GM19238 (cell line): Measurements from ENCODE around the gene PLK5.
"Not testable (repeated sequence)": the region's sequence is repeated elsewhere in the genome, so short reads cannot be mapped to it uniquely, and the experiment has no call there.

Experiments used
- DNase-seq: peaks from one replicate; pipeline ENCODE4 v3.0.0; 2011; ENCODE audit warnings: low spot score; ENCODE audit not compliant: insufficient read length

The PLK5 gene

DNA sequence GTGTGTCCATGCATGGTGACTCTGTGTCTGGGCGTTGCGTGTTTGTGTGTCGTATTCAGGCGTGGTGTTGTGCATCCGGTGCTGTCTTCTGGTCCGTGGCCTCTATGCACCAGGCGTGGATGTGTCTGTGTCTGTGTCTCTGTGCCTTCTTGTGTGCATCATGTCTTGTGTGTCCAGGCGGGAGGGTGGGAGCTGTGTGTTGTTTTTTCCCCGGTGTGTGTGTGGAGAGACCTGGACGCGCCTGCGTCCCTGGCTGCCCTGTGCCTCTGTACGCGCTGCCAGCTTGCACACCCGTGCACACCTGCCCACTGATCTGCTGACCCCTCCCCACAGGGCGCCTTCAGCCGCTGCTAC is 1.1 kb downstream of the PLK5 start:
- DNase-seq = no peak

DNA sequence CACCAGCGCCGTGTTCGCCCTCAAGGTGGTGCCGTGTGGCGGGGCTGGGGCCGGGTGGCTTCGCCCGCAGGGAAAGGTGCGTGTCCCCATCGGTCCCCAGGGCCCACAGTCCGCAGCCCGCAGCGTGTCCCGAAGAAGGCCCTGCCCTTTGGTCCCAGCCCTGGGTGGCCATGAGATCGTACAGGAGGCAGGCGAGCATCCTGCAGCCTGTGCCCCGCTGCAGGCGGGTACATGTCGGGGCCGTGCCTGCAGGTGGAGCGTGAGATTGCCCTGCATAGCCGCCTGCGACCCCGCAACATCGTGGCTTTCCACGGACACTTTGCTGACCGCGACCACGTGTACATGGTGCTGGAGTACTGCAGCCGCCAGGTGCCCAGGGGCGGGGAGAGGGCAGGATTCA is 1.5 kb downstream of the PLK5 start:
- DNase-seq = no peak

DNA sequence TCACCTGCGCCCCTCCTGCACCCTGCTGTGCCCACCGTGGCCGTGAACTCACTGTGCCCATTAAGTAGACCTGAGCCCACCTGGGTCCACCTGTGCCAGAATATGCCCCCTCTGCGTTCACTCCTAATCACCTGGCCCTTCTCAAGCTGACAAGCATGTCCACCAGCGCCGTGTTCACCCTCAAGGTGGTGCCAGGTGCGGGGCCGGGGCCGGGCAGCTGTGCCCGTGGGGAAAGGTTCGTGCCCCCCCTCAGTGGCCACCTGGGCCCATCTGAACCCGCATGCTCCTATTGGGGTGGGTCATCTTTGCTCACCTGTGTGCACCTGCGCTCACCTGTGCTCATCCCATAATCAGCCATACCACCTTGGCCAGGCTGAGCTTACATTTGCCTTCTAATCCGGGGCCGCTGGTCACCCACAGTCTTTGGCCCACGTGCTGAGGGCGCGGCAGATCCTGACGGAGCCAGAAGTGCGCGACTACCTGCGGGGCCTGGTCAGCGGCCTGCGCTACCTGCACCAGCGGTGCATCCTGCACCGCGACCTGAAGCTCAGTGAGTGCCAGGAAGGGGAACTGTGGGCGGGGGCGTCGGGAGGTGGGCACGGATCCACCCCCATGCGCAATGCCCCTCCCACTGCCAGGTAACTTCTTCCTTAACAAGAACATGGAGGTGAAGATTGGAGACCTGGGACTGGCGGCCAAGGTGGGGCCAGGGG is 2.3 kb downstream of the PLK5 start:
- DNase-seq = no peak

DNA sequence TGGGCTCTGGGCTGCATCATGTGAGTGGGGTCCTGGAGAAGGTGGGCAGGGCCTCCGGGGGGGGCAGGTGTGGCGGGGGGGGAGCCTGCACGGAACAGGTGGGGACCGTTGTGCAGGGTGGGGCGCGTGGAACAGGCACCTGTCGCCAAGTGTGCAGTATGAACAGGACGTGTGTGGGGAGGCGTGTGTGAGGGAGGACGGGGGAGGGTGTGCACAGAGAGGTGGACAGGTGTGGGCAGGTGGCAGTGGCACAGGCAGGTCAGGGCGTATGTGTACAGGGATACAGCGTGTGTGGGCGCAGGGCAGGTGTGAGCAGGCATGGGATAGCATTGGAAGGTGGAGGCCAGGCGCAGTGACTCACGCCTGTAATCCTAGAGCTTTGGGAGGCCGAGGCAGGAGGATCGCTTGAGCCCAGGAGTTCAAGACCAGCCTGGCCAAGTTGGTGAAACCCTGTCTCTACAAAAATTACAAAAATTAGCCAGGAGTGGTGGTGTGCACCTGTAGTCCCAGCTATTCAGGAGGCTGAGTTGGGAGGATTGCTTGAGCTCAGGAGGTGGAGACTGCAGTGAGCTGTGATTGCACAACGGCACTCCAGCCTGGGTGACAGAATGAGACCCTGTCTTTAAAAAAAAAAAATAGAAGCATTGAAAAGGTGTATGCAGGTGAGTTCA is 3.2 kb downstream of the PLK5 start:
- no peak for DNase-seq

DNA sequence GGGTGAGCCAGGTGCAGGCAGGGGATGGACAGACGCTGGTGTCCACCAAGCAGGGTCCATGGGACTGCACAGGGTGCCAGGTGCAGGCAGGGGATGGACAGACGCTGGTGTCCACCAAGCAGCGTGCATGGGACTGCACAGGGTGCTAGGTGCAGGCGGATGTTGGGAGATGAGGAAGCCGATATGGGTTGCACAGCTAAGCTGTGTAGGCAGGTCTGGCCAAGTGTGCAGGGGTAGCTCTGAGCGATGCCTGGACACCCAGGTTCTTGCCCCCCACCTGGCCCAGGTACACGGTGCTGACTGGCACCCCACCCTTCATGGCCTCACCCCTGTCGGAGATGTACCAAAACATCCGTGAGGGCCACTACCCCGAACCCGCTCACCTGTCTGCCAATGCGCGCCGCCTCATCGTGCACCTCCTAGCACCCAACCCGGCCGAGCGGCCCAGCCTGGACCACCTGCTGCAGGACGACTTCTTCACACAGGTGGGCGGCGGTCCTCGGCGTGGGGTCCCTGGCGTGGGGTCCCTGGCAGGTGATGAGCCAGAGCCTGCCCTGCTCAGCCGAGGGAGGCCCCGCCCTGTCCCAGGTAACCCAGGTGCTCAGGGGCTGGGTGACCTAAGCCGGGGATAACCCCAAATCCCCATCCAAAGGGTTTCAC is 3.9 kb downstream of the PLK5 start:
- no peak for DNase-seq

DNA sequence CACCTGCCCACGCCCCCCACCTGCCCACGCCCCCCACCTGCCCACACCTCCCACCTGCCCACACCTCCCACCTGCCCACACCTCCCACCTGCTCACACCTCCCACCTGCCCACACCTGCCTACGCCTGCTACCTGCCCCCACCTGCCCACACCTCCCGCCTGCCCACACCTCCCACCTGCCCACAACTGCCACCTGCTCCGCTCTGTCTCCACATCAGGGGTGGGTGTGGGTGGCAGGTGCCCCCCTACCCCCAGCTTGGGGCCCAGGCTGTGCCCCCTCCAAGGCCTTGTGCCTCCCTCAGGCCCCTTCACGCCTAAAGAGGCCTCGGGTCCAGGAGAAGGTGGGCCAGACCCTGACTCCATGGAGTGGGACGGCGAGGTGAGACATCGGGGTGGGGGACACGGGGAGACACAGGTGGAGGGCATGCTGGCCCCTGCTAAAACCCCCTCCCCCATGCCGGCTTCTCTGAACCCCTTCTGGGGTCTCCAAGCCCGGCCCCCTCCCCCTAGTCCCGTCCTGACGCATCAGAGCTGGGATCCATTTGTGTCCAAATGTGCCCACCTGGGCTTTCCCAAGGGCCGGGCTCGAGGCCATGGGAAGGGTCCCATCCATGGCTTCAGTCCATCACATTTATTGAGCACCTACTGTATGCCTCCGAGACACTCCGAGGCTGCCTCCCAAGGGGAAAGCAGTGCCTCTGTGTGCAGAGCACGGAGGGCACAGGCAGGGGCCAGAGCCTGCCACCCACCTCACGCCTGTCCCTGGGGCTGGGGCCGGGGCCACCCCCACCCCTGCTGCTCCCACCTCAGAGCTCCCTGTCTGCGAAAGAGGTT is 4.9 kb downstream of the PLK5 start:
- DNase-seq = no peak

DNA sequence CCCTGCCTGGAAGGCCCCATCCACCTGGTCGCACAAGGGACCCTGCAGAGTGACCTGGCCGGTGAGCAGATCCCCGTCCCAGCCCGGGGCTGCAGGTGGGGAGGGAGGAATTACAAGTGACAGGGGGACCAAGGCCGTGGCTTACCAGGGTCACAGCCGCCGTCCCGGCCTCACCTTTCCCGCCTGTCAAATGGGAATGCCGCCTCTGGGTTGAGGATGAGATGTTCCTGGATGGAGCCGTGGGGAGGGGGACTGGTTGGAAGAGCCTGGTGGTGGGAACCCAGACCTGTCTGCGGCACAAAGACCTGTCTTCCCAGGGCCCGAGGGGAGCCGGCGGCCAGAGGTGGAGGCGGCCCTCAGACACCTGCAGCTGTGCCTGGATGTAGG is 5.5 kb downstream of the PLK5 start:
- DNase-seq = no peak

DNA sequence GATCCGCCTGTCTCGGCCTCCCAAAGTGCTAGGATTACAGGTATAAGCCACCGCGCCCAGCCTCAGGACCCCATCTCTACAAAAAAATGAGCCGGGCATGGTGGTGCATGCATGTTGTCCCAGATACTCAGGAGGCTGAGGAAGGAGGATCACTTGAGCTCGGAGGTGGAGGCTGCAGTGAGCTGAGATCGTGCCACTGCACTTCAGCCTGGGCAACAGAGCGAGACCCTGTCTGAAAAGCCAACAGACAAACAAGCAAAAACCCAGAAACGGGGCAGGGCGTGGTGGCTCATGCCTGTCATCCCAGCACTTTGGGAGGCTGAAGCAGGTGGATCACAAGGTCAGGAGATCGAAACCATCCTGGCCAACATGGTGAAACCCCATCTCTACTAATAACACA is 7.0 kb downstream of the PLK5 start:
- DNase-seq = not testable (repeated sequence)

DNA sequence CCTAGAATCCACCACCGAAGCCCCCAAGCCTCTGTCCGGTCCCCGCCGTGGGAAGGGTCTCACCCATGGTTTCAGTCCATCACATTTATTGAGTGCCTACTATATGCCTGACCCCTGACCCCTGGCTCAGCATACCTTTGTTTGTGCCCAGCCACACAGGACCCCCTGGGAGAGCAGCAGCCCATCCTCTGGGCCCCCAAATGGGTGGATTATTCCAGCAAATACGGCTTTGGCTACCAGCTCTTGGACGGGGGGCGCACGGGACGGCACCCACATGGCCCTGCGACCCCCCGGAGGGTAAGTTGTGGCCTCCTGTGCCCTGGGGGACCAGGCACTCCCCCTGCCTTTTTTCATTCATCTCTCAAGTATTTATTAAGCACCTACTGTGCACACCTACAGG is 7.7 kb downstream of the PLK5 start:
- DNase-seq = no peak

DNA sequence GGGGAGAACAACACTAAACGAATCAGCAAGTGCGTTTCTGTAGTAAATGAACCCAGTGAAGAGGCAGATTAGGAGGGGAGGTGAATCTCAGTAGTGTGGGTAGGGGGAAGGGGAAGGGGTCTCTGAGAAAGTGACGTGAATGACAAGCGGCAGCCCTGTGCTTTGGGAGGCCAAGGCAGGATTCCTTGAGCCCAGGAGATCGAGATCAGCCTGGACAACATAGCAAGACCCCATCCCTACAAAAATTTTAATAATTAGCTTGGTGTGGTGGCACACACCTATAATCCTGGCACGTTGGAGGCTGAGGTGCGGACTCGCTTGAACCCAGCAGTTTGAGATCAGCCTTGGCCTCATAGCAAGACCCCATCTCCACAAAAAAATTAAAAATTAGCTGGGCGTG is 8.1 kb downstream of the PLK5 start:
- DNase-seq = no peak

DNA sequence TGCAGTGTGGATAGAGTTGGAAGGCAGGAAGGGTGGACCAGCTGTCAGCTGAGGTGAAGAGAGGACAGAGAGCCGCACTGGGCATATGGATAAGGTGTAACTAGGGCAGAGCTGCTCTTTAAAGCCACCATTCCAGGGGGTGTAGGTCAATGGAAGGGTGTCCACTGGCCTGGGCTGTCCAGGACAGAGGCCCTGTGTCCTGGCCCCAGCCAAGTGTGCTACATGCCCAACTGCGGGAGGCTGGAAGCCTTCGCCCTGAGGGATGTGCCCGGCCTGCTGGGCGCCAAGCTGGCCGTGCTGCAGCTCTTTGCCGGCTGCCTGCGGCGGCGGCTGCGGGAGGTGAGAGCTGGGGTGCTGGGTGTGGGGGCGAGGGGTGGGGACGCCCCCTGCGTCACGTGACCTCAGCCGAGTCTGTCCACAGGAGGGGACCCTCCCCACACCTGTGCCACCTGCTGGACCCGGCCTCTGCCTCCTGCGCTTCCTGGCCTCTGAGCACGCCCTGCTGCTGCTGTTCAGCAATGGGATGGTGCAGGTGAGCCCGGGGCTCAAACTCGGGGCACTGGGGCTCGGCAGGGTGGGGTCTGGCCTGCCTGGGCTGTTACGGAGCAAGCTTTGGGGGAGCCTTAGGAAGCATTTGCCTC is 9.8 kb downstream of the PLK5 start:
- no peak for DNase-seq

DNA sequence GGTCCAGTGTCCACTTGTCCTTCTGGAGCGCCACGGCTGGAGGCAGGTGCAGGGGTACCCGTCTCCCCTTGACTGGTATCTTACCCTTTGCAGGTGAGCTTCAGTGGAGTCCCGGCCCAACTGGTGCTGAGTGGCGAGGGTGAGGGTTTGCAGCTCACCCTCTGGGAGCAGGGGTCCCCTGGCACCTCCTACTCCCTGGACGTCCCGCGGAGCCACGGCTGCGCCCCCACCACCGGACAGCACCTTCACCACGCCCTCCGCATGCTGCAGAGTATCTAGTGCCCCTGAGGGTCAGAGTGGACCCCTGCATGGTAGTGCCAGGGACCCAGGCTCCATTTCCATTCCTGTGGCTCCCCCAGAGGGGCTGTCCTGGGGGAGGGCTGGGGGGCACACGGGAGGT is 11.1 kb downstream of the PLK5 start:
- DNase-seq = no peak

DNA sequence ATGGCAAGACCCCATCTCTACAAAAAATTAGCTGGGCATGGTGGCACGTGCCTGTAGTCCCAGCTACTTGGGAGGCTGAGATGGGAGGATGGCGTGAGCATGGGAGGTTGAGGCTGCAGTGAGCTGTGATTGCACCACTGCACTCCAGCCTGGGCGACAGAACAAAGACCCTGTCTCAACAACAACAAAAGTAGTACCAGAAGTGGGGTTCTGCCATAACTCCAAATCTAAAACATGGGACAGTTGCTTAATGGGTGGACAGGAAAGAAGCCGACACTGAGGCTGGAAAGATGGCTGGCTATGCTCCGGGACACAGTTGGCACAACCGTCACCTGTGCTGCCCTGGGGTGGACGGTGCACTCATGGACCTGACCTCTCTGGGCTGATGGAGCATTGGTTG is 11.8 kb downstream of the PLK5 start:
- not testable (repeated sequence) for DNase-seq

DNA sequence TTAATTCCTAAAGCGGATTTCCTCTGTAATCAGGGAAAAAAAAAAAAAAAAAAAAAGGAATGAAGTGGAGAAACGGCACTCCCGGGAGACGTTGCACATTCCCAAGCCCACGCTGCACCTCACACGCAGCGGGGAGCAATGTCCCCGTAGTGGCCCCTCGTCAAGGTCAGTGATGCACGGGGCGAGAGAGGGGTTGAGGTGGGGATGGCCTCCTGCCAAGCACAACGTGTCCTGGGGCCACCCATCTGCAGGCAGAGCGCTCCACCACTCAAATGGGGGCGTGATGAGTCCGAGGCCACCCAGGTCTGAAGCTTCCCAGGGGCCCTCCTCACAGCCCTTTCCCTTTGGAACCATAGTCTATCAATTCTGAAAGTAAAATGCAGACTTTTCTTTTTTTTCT is 15.1 kb downstream of the PLK5 start:
- no peak for DNase-seq

DNA sequence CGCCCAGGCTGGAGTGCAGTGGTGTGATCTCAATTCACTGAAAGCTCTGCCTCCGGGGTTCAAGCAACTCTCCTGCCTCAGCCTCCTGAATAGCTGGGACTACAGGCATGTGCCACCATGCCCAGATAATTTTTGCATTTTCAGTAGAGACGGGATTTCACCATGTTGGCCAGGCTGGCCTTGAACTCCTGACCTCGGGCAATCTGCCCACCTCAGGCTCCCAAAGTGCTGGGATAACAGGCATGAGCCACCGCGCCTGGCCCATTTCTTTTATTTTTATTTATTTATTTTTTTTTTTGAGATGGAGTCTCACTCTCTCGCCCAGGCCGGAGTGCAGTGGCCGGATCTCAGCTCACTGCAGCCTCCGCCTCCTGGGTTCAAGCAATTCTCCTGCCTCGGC is 15.9 kb downstream of the PLK5 start:
- DNase-seq = not testable (repeated sequence)

DNA sequence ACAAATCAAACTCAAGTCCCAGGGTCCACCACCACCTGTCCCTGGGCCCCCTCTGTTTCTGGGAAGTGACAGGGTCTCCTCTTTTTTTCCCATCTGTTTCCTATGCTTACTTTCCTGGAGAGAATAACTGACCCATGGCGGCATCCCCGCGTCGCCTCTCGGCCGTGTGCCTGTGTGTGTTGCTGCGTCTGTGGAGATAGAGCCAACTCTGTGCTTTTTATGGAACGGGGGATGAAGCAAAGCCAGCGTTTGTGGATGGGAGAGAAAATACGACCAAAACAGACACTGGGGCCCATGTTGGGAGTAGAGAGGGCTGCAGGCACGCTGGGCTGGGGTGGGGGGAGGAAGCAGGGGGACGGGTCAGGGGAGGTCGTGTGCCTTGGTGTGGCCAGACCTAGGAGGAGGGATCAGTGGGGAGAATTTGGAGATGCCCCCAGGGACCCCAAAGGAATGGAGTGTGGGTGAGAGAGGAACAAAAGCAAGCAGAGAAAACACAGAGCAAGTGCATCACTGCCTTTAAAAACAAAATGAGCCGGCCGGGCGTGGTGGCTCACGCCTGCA is 16.6 kb downstream of the PLK5 start:
- DNase-seq = no peak

DNA sequence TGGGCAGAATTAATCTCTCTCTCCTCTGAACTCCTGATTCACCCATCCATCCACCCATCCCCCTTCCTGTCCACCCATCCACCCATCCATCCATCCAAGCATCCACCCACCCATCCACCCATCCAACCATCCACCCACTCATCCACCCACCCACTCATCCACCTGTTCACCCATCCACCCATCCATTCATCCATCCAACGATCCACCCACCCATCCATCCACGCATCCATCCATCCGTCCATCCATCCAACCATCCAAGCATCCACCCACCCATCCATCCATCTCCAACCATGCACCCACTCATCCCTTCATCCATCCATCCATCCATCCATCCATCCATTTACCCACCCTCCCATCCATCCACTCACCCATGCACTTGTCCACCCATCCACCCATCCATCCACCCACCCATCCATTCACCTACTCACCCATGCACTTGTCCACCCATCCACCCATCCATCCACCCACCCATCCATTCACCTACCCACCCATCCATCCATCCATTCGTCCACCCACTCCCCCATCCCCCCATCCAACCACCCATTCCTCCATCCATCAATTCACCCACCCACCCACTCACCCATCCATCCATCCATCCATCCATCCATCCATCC is 25.6 kb downstream of the PLK5 start:
- DNase-seq = no peak

DNA sequence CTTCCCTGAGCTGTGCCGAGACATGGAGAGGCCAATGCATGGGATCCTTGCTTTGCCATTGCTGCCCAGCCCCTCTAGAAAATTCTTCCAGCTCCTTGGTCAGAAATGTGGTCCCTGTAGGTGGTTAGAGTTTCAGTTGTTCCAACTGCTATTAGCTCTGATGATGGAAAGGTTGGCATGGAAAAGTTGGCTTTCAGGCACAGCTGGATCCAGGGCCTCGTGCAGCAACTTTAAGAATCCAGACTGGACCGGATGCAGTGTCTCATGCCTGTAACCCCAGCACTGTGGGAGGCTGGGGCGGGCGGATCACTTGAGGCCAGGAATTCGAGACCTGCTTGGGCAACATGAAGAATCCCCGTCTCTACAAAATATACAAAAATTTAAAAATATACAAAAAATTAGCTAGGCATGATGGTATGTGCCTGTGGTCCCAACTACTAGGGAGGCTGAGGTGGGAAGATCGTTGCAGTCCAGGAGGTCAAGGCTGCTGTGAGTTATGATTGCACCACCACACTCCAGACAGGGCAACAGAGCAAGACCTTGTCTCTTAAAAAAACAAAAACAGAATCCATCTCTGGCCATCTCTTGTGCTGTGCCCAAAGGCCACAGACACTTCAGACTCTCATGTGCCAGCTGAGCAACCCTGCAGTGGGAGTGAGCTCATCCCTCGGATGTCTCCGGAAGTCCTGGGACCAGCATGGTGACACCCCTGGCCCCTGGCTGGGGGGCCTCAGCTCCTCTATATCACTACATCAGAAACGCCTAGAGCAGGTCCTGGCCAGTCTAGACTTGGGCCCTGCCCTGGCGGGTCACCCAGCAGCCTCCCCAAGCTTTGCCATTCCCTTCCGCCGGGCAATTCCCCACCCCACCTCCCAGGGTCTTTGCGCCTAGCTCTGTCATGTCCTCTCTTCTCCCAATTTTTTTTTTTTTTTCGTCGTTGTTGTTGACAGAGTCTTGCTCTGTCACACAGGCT is 27.5 kb downstream of the PLK5 start:
- DNase-seq = no peak

DNA sequence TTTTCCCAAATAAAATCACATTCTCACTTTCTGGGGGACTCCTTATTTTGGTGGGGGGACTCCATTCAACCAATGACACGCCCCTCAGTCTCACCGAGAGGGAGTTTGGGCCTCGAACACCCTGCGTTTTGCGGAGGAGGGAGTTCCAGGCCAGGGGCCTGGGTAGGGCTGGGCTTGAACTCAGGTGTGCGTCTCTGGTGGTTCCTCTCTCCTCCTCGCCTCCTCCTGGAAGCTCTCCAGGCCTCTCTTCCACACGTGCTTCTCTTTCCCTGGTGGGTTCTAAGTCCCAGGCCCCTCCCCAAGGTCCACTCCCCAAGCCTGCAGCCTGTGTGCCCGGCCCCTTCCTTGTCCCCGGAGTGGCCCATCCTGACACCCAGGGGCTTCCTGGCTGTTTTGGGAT is 29.5 kb downstream of the PLK5 start:
- no peak for DNase-seq

DNA sequence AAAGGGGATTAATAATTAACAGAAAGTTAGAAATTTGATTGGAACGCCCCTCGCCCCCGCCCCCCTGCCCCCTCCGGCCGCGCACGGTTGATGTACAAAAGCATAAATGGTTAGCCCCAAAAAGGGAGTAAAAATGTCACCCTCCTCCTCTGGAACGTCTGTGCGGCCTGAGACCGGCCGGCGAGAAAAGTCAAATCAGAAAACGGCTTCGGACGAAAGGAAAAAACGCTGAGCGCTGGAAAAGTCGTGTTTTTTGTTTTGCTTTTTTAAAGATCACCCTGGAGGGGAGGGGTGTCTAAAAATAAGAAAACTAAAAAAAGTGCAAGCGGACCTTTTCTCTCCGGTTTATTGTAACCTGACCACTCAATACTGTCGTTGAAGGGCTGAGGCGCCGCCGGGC is 31.1 kb downstream of the PLK5 start:
- DNase-seq = no peak
